A673 (cell line): ENCODE measurements around the gene CMTM1. TPM values are rescaled to one million over a fixed set of nuclear protein-coding genes. Genes with fewer than 3 reads are reported as not detected.

Source experiments
- BruUV-seq: library from RNA; stranded (reverse); fragments of 400-500 nt; replicated peaks from 2 replicates; lab custom pipeline; 2021; lab: Mats Ljungman, UMichigan
- CTCF ChIA-PET: fragments of 300-600 bp; sonication (Branson Sonifier 250); formaldehyde crosslinking; loops from one replicate; lab custom pipeline; 2022; ENCODE audit warnings: antibody characterized with exemption; lab: Charles Lee
- POLR2A ChIA-PET: fragments of 300-600 bp; sonication (Branson Sonifier 250); formaldehyde crosslinking; loops from one replicate; lab custom pipeline; 2022; ENCODE audit warnings: antibody characterized with exemption; ENCODE audit not compliant: low non-redundant PET; lab: Charles Lee
- DNase-seq: peaks from one replicate; pipeline ENCODE4 v3.0.0-alpha.2; 2015; ENCODE audit warnings: low spot score
- H3K27ac ChIP-seq: fragments of 200-600 bp; sonication (generic); 2 replicates; pipeline ENCODE4 v1.5.1; 2016; ENCODE audit warnings: mixed run types, low read depth, mild to moderate bottlenecking, mixed read lengths, antibody characterized with exemption, low read length; ENCODE audit not compliant: poor library complexity, severe bottlenecking
- H3K27me3 ChIP-seq: fragments of 200-600 bp; sonication (generic); replicated peaks from 2 replicates; pipeline ENCODE4 v1.6.1; 2017; ENCODE audit warnings: mixed run types, low read depth, mild to moderate bottlenecking, mixed read lengths, antibody characterized with exemption, low read length; ENCODE audit not compliant: insufficient read depth, poor library complexity
- H3K36me3 ChIP-seq: fragments of 200-600 bp; sonication (generic); 2 replicates; pipeline ENCODE4 v1.6.1; 2016; ENCODE audit warnings: mixed run types, mild to moderate bottlenecking, mixed read lengths, antibody characterized with exemption, low read length; ENCODE audit not compliant: insufficient read depth, poor library complexity, severe bottlenecking
- H3K4me1 ChIP-seq: fragments of 200-600 bp; sonication (generic); 2 replicates; pipeline ENCODE4 v1.6.1; 2017; ENCODE audit warnings: mixed run types, mild to moderate bottlenecking, mixed read lengths, antibody characterized with exemption, low read length; ENCODE audit not compliant: insufficient read depth, poor library complexity, severe bottlenecking
- H3K4me3 ChIP-seq: fragments of 200-600 bp; sonication (generic); 2 replicates; pipeline ENCODE4 v1.5.1; 2016; ENCODE audit warnings: low read depth, mixed run types, mild to moderate bottlenecking, mixed read lengths, low read length; ENCODE audit not compliant: poor library complexity, severe bottlenecking
- H3K9me3 ChIP-seq: fragments of 200-600 bp; sonication (generic); 2 replicates; pipeline ENCODE4 v1.6.1; 2016; ENCODE audit warnings: mixed run types, low read depth, mild to moderate bottlenecking, mixed read lengths, antibody characterized with exemption, low read length; ENCODE audit not compliant: poor library complexity, severe bottlenecking
- CTCF ChIP-seq: fragments of 300-800, 200-600 bp; sonication (generic); conservative IDR thresholded peaks from 2 replicates; pipeline ENCODE4 v1.5.1; 2017; ENCODE audit warnings: low read depth, mild to moderate bottlenecking, antibody characterized with exemption, low read length, moderate library complexity, mixed read lengths
- EZH2 ChIP-seq: fragments of 200-600 bp; sonication (generic); IDR thresholded peaks from 2 replicates; pipeline ENCODE4 v1.6.1; 2017; ENCODE audit warnings: borderline replicate concordance, low read depth, mild to moderate bottlenecking, mixed read lengths, antibody characterized with exemption, low read length; ENCODE audit not compliant: poor library complexity, severe bottlenecking
- intact Hi-C: fragments of 100-400 bp; cut with micrococcal nuclease; formaldehyde crosslinking; loops from one replicate; pipeline ENCODE4 v1.10.0; 2022; ENCODE audit not compliant: unreplicated experiment
- total RNA-seq: library from RNA; stranded (reverse); gene quantifications from 2 replicates; pipeline ENCODE4 v1.2.3, GENCODE V29; 2021

CMTM1 gene
- total RNA-seq, 1 experiment from 2014 or later: 7.1 TPM

DNA sequence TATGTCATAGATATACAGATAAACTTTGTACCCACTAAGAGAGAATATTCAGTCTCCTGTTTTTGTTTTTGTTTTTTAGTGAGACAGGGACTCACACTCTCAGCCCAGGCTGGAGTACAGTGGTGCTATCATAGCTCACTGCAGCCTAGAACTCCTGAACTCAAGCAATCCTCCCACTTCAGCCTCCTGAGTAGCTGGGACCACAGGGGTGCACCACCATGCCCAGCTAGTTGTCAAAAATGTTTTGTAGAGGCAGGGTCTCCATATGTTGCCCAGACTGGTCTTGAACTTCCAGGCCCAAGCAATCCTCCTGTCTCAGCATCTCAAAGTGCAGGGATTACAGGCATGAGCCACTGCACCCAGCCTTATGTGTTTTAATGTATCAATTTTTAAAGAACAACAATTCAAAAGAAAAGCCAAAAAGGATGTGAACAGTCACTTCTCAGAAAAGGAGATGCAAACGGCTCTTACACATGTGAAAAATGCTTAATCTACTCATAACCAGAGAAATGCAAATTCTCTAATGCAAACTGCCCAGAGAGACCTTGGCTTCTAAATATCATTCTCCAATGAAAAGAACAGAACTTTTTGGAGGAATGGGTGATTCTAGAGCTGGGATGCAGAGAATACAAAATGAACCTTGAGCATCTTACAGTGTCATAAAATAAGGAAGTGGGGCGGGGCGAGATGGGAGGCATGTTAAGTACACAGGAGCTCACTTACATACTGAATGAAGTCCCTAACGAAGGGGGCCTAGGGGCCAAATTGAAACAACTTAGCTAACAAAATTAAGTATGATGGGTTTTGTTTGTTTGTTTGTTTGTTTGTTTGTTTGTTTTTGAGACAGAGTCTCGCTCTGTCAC is 31.0 kb downstream of the CMTM1 start:
- no peak for DNase-seq
- CTCF ChIA-PET: no interaction called here
- POLR2A ChIA-PET: interaction anchor here (0.7 kb wide), 1 partner anchor 67 kb away, joined by 3 read pairs; no protein-coding TSS in a partner anchor
- no peaks in the 10 kb centered on the region for H3K36me3 ChIP-seq
- H3K4me3 ChIP-seq: no peak overlapping the region
- H3K27ac ChIP-seq: no peak overlapping the region
- TF ChIP-seq CTCF: no peak
- TF ChIP-seq EZH2: no peak
- no peaks in the 10 kb centered on the region for H3K4me1 ChIP-seq
- H3K27me3 ChIP-seq: no peaks in the 10 kb centered on the region
- H3K9me3 ChIP-seq: no peaks in the 10 kb centered on the region
- intact Hi-C loops: no loop called here
- no TSS peak for BruUV-seq

DNA sequence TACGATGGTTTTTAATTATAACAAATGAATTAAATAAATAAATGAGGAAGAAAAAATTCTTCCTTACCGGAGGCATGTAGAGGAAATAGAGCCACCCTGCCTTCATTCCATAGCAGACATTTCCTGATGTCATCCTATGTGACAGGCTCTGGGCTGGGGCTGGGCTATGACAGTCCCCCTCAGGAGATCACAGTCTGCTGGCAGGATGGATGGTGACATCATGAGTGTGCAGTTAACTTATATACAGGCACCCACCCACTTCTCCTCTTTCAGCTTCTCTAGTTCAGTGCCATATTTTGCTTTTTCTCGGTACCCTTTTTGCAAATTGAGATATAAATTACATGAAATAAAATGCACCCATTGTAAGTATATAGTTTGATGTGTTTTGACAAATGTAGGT is 31.9 kb downstream of the CMTM1 start:
- intact Hi-C loops: no loop called here
- no peak overlapping the region for H3K4me3 ChIP-seq
- DNase-seq: no peak
- H3K27me3 ChIP-seq: no peaks in the 10 kb centered on the region
- ChIA-PET POLR2A (no interaction called here), CTCF (interaction anchor here (0.6 kb wide), 1 partner anchor 11 kb away, joined by 3 read pairs; no protein-coding TSS in a partner anchor)
- no peaks in the 10 kb centered on the region for H3K4me1 ChIP-seq
- H3K27ac ChIP-seq: no peak overlapping the region
- TF ChIP-seq CTCF (no peak), EZH2 (no peak)
- no peaks in the 10 kb centered on the region for H3K9me3 ChIP-seq
- no peaks in the 10 kb centered on the region for H3K36me3 ChIP-seq
- no TSS peak for BruUV-seq

DNA sequence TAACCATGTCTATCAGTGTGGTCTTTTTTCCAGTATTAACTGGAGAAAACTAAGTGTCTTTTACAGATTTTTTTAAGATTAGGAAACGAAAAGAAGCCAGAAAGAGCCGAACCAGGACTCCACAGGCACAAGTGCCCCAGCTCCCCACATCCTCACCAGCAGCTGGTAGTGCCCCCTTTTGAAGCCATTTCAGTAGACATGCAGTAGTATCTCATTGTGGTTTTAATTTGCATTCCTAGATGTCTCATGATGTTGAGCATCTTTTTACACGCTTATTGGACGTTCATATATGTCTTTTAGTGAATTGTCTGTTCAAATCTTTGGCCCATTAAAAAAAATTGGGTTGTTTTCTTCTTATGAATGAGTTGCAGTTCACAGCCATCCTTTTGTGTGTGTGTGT is 33.5 kb downstream of the CMTM1 start:
- intact Hi-C loops: no loop called here
- Histone ChIP-seq H3K9me3 (no peaks in the 10 kb centered on the region), H3K4me3 (no peak overlapping the region), H3K27ac (no peak overlapping the region), H3K36me3 (no peaks in the 10 kb centered on the region), H3K27me3 (no peaks in the 10 kb centered on the region), H3K4me1 (peaks cover 7% of the 10 kb centered on the region)
- TF ChIP-seq CTCF (no peak), EZH2 (no peak)
- DNase-seq: no peak
- CTCF ChIA-PET: interaction anchor here (0.7 kb wide), 1 partner anchor 469 kb away, joined by 4 read pairs; no protein-coding TSS in a partner anchor
- POLR2A ChIA-PET: no interaction called here
- no TSS peak for BruUV-seq
